Peyer's patch (tissue), 4 donors: ENCODE measurements around the gene RNGTT.

Source experiments
- POLR2A ChIP-seq, 2 donors: fragments of 450-650 bp; IDR thresholded peaks; one replicate each; pipeline ENCODE4 v1.5.1; 2017; ENCODE audit warnings: antibody characterized with exemption in 2 of 2, mild to moderate bottlenecking in 2 of 2, moderate library complexity in 2 of 2
- TF ChIP-seq, protein P1 (sequence below), 6 experiments: fragments of 450-650 bp in 4 of 6; fragments of 200-600 bp in 2 of 6; sonication (generic) in 1 of 6; IDR thresholded peaks; one replicate each; pipeline ENCODE4 v1.5.1; 2017 to 2019; ENCODE audit warnings: antibody characterized with exemption in 6 of 6, mild to moderate bottlenecking in 3 of 6, moderate library complexity in 1 of 6

DNA sequence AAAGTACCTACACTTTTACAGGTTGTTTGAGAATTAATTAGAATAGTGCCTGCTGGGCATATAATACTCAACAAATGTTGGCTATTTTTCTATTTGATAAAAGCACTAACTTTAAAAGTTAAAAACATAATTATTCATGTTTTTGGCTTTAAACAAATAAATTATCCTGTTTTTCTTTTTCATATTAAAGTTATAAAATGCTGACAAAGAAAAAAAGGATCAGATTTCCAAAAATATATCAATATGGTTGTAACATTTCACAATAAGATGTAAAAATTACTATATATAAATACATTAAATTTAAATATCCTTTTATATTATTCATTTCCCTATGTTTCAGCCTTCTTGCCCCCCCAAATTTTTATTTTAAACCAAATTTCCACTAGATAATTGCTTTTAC lies 312.0 kb downstream of the RNGTT start:
- TF ChIP-seq, protein P1, sequence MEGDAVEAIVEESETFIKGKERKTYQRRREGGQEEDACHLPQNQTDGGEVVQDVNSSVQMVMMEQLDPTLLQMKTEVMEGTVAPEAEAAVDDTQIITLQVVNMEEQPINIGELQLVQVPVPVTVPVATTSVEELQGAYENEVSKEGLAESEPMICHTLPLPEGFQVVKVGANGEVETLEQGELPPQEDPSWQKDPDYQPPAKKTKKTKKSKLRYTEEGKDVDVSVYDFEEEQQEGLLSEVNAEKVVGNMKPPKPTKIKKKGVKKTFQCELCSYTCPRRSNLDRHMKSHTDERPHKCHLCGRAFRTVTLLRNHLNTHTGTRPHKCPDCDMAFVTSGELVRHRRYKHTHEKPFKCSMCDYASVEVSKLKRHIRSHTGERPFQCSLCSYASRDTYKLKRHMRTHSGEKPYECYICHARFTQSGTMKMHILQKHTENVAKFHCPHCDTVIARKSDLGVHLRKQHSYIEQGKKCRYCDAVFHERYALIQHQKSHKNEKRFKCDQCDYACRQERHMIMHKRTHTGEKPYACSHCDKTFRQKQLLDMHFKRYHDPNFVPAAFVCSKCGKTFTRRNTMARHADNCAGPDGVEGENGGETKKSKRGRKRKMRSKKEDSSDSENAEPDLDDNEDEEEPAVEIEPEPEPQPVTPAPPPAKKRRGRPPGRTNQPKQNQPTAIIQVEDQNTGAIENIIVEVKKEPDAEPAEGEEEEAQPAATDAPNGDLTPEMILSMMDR (IDR thresholded peaks at IDR 0.05): no peak
- no peak for TF ChIP-seq POLR2A (IDR thresholded peaks at IDR 0.05)
